HCT116 (cell line): ENCODE results near the gene FAM9B. TPM values are rescaled to one million over a fixed set of nuclear protein-coding genes. Genes with fewer than 3 reads are reported as not detected.

Source experiments
- ATAC-seq: fragments of 200-7000 bp; cut with Tn5 transposase; 2 replicates; pipeline ENCODE4 v1.9.1; 2020; ENCODE audit warnings: mild to moderate bottlenecking, moderate library complexity
- BruUV-seq: library from RNA; stranded (reverse); fragments of 400-500 nt; replicated peaks from 2 replicates; lab custom pipeline; 2021; lab: Mats Ljungman, UMichigan
- CTCF ChIA-PET: fragments of 300-600 bp; sonication (Branson Sonifier 250); formaldehyde crosslinking; loops from one replicate; lab custom pipeline; 2021; ENCODE audit warnings: antibody characterized with exemption; lab: Charles Lee
- POLR2A ChIA-PET: fragments of 300-600, 350-600 bp; sonication (Branson Sonifier 250); formaldehyde crosslinking; loops from one replicate; lab custom pipeline; 2021; ENCODE audit warnings: antibody characterized with exemption; lab: Charles Lee
- RAD21 ChIA-PET, 2 experiments: fragments of 300-600 bp; sonication (Branson Sonifier 250); formaldehyde crosslinking; loops; one replicate each; lab custom pipeline; 2023; ENCODE audit warnings: low total read pairs in 2 of 2; ENCODE audit not compliant: uncharacterized antibody in 2 of 2, unreplicated experiment in 2 of 2, low non-redundant PET in 1 of 2; lab: Charles Lee
- DNase-seq: peaks from one replicate; pipeline ENCODE4 v3.0.0-alpha.2; 2010; ENCODE audit warnings: low read depth, low spot score
- H2AFZ ChIP-seq: fragments of 200-600 bp; shearing (Covaris generic), sonication (generic); 2 replicates; pipeline ENCODE4 v1.6.1; 2017; ENCODE audit warnings: low read depth, mixed run types, mixed read lengths, antibody characterized with exemption, low read length; ENCODE audit not compliant: poor library complexity, severe bottlenecking
- H3K27ac ChIP-seq: 2 replicates; pipeline ENCODE4 v1.5.1; 2012; ENCODE audit warnings: low read depth, low read length
- H3K27me3 ChIP-seq: fragments of 200-600 bp; sonication (generic); 2 replicates; pipeline ENCODE4 v1.6.1; 2016; ENCODE audit warnings: mixed run types, low read length, mixed read lengths; ENCODE audit not compliant: insufficient read depth
- H3K36me3 ChIP-seq, 2 experiments: fragments of 200-500 bp in 1 of 2; fragments of 200-600 bp in 1 of 2; sonication (Bioruptor generic) in 1 of 2; sonication (generic) in 1 of 2; 2 replicates each; pipeline versions ENCODE4 v1.5.1 to v1.6.1; 2014 to 2016; ENCODE audit warnings: low read length in 2 of 2, inconsistent platforms in 1 of 2, mixed read lengths in 1 of 2, mixed run types in 1 of 2; ENCODE audit not compliant: insufficient read depth in 2 of 2, control insufficient read depth in 1 of 2
- H3K4me1 ChIP-seq, 2 experiments: fragments of 200-600 bp in 1 of 2; sonication (generic) in 1 of 2; 2 replicates each; pipeline versions ENCODE4 v1.5.1 to v1.6.1; 2012 to 2017; ENCODE audit warnings: low read length in 2 of 2, inconsistent platforms in 1 of 2, mild to moderate bottlenecking in 1 of 2, mixed read lengths in 1 of 2, mixed run types in 1 of 2, moderate library complexity in 1 of 2; ENCODE audit not compliant: insufficient read depth in 2 of 2, control insufficient read depth in 1 of 2
- H3K4me2 ChIP-seq: fragments of 200-600 bp; sonication (generic); 2 replicates; pipeline ENCODE4 v1.6.1; 2017; ENCODE audit warnings: mixed run types, low read length, mixed read lengths
- H3K4me3 ChIP-seq, 2 experiments: fragments of 200-600 bp in 1 of 2; sonication (generic) in 1 of 2; replicated peaks in 1 of 2; 2 replicates each; pipeline ENCODE4 v1.5.1; 2011 to 2016; ENCODE audit warnings: low read length in 2 of 2, control low read depth in 1 of 2, low read depth in 1 of 2, mild to moderate bottlenecking in 1 of 2, mixed read lengths in 1 of 2, mixed run types in 1 of 2
- H3K79me2 ChIP-seq: fragments of 200-600 bp; sonication (generic); 2 replicates; pipeline ENCODE4 v1.6.1; 2017; ENCODE audit warnings: mild to moderate bottlenecking, mixed run types, low read length, moderate library complexity, mixed read lengths; ENCODE audit not compliant: insufficient read depth
- H3K9ac ChIP-seq: fragments of 200-600 bp; sonication (generic); 2 replicates; pipeline ENCODE4 v1.6.1; 2016; ENCODE audit warnings: low read length, mixed read lengths
- H3K9me2 ChIP-seq: fragments of 200-600 bp; sonication (generic), shearing (Covaris generic); 2 replicates; pipeline ENCODE4 v1.6.1; 2017; ENCODE audit warnings: mixed run types, mild to moderate bottlenecking, moderate library complexity; ENCODE audit not compliant: insufficient read depth
- H3K9me3 ChIP-seq, 2 experiments: fragments of 200-500 bp in 1 of 2; fragments of 200-600 bp in 1 of 2; sonication (Bioruptor generic) in 1 of 2; sonication (generic) in 1 of 2; 2 replicates each; pipeline ENCODE4 v1.6.1; 2014 to 2017; ENCODE audit warnings: low read length in 2 of 2, mixed read lengths in 2 of 2, inconsistent platforms in 1 of 2, low read depth in 1 of 2, mild to moderate bottlenecking in 1 of 2, mixed run types in 1 of 2, moderate library complexity in 1 of 2; ENCODE audit not compliant: control insufficient read depth in 1 of 2, insufficient read depth in 1 of 2
- H4K20me1 ChIP-seq: fragments of 200-600 bp; sonication (generic), shearing (Covaris generic); 2 replicates; pipeline ENCODE4 v1.6.1; 2017; ENCODE audit warnings: mixed run types, mild to moderate bottlenecking, moderate library complexity; ENCODE audit not compliant: insufficient read depth
- CEBPB ChIP-seq: IDR thresholded peaks from 2 replicates; pipeline ENCODE4 v1.6.1; 2012; ENCODE audit warnings: low read depth
- CTCF ChIP-seq, 3 experiments: fragments of 200-600 bp in 1 of 3; sonication (generic) in 1 of 3; IDR thresholded peaks in 2 of 3; conservative IDR thresholded peaks in 1 of 3; 2 replicates each; pipeline ENCODE4 v1.5.1; 2012 to 2017; ENCODE audit warnings: low read depth in 2 of 3, low read length in 2 of 3, antibody characterized with exemption in 1 of 3, borderline replicate concordance in 1 of 3, control low read depth in 1 of 3, mild to moderate bottlenecking in 1 of 3, mixed read lengths in 1 of 3, mixed run types in 1 of 3, moderate library complexity in 1 of 3; ENCODE audit not compliant: insufficient read depth in 1 of 3
- EZH2 ChIP-seq: fragments of 200-600 bp; sonication (generic); IDR thresholded peaks from 2 replicates; pipeline ENCODE4 v1.6.1; 2017; ENCODE audit warnings: antibody characterized with exemption, mixed run types
- JUND ChIP-seq: IDR thresholded peaks from 2 replicates; pipeline ENCODE4 v1.6.1; 2012
- MAX ChIP-seq: IDR thresholded peaks from 2 replicates; pipeline ENCODE4 v1.6.1; 2012
- RAD21 ChIP-seq: IDR thresholded peaks from 2 replicates; pipeline ENCODE4 v1.6.1; 2012; ENCODE audit warnings: low read depth, mild to moderate bottlenecking
- intact Hi-C: fragments of 100-400 bp; cut with micrococcal nuclease; formaldehyde crosslinking; loops from 2 replicates; pipeline ENCODE4 v1.10.0; 2022
- total RNA-seq: library from RNA; stranded (reverse); gene quantifications from one replicate; pipeline ENCODE4 v1.2.1, GENCODE V29; 2021; ENCODE audit not compliant: unreplicated experiment

FAM9B gene
- total RNA-seq, 1 experiment from 2014 or later, result not detected

- ChIA-PET POLR2A (no interaction called here), CTCF (no interaction called here)
- H3K9ac ChIP-seq, result no peak overlapping the region
Measured at GRCh38 chrX:9038244-9038643, 4.3 kb upstream of the FAM9B start.

More at GRCh38 chrX:9038244-9038643, 4.3 kb upstream of the FAM9B start:
- Histone ChIP-seq H3K27ac (no peak overlapping the region), H3K27me3 (no peaks in the 10 kb centered on the region), H4K20me1 (no peaks in the 10 kb centered on the region), H2AFZ (no peak overlapping the region), H3K79me2 (no peaks in the 10 kb centered on the region), H3K9me2 (no peaks in the 10 kb centered on the region), H3K4me1 (no peaks in the 10 kb centered on the region), H3K4me2 (no peak overlapping the region), H3K36me3 (no peaks in the 10 kb centered on the region), H3K4me3 (no peak overlapping the region), H3K9me3 (no peaks in the 10 kb centered on the region)
- no TSS peak for BruUV-seq
- intact Hi-C loops, result no loop called here
- DNase-seq, result no peak
- no peak for TF ChIP-seq EZH2
- no peak for TF ChIP-seq CEBPB
- TF ChIP-seq MAX, result no peak
- TF ChIP-seq CTCF (IDR thresholded peaks at IDR 0.05 in 2 of 3, conservative IDR thresholded peaks at IDR 0.05 in 1 of 3; ENCODE audit: borderline replicate concordance in 1 of 3, insufficient read depth in 1 of 3, low read depth in 2 of 3, low read length in 2 of 3), result no peak
- no peak for TF ChIP-seq RAD21
- no peak for TF ChIP-seq JUND
- RAD21 ChIA-PET, result no interaction called here
- no peak for ATAC-seq
